ENCODE results near the gene SPEG. TPM values are rescaled to one million over a fixed set of nuclear protein-coding genes. Genes with fewer than 3 reads are reported as not detected.

SPEG gene
- total and polyA plus RNA-seq, 2 donors (not counting 3 experiments of a cell fraction or from before 2014, with no cell fraction given) = 0.84 to 3.5 TPM

- intact Hi-C loops (cut with micrococcal nuclease) (no loop called here), dilution Hi-C loops (cut with MboI; ENCODE audit: extremely low pct_ligation_motif_present, low sequenced_read_pairs) (no loop called here)
- ChIA-PET POLR2A (no interaction called here), CTCF (interaction anchor here (5.0 kb wide), 1 partner anchor 122 kb away, joined by 29 read pairs; no protein-coding TSS in a partner anchor)
- TF ChIP-seq POLR2A (IDR thresholded peaks at IDR 0.05; ENCODE audit: low read depth, low read length) = no peak
- no peak for TF ChIP-seq GATA2 (IDR thresholded peaks at IDR 0.05; ENCODE audit: insufficient read depth, insufficient read length, low read depth, low read length)
- TF ChIP-seq JUN (IDR thresholded peaks at IDR 0.05; ENCODE audit: borderline replicate concordance, insufficient read depth, insufficient read length, low read depth) = no peak
- no peak for TF ChIP-seq MYC (IDR thresholded peaks at IDR 0.05; ENCODE audit: low read depth, low read length)
- TF ChIP-seq EZH2 (IDR thresholded peaks at IDR 0.05; ENCODE audit: borderline replicate concordance, low read depth, low read length, severe bottlenecking) = no peak
- no peak for TF ChIP-seq CTCF (IDR thresholded peaks at IDR 0.05; ENCODE audit: extremely low read depth in 1 of 2, insufficient read depth in 1 of 2, low read depth in 1 of 2, low read length in 2 of 2)
- TF ChIP-seq FOS (IDR thresholded peaks at IDR 0.05; ENCODE audit: borderline replicate concordance, insufficient read depth, low read length) = no peak
- TF ChIP-seq POLR2AphosphoS5 (IDR thresholded peaks at IDR 0.05; ENCODE audit: insufficient read depth, low read depth, low read length) = no peak
- no TSS peak for BruUV-seq (replicated peaks)
- Histone ChIP-seq H3K9me1 (replicated peaks; ENCODE audit: control insufficient read depth, extremely low read depth, insufficient read depth, low read length) (no peaks in the 10 kb centered on the region), H4K20me1 (replicated peaks; ENCODE audit: control insufficient read depth, extremely low read depth, insufficient read depth, low read length) (no peaks in the 10 kb centered on the region), H3K4me3 (replicated peaks in 1 of 3; ENCODE audit: insufficient read depth in 1 of 3, low read depth in 1 of 3, low read length in 3 of 3) (no peak overlapping the region), H3K27me3 (ENCODE audit: control insufficient read depth in 2 of 2, insufficient read depth in 2 of 2, low read length in 2 of 2) (peaks cover 0 to 4% of the 10 kb centered on the region in 2 experiments), H2AFZ (ENCODE audit: low read depth, low read length) (no peak overlapping the region), H3K27ac (ENCODE audit: insufficient read depth, low read depth, low read length) (no peak overlapping the region), H3K79me2 (ENCODE audit: control insufficient read depth, insufficient read depth, low read length) (no peaks in the 10 kb centered on the region), H3K36me3 (ENCODE audit: control insufficient read depth in 2 of 2, extremely low read depth in 1 of 2, insufficient read depth in 2 of 2, low read length in 2 of 2) (no peaks in the 10 kb centered on the region), H3K4me2 (ENCODE audit: insufficient read depth, low read length) (no peak overlapping the region), H3K9ac (replicated peaks; ENCODE audit: extremely low read depth, insufficient read depth, low read length) (no peak overlapping the region), H3K9me3 (replicated peaks; ENCODE audit: control insufficient read depth, insufficient read depth, low read length) (no peaks in the 10 kb centered on the region), H3K4me1 (ENCODE audit: control insufficient read depth, extremely low read depth, insufficient read depth, low read length) (peaks cover 2% of the 10 kb centered on the region)
- DNase-seq (ENCODE audit: low read depth, low spot score) (no peak), FAIRE-seq (no peak)
These were observed 26.4 kb upstream of the SPEG start for GRCh38 chr2:219408204-219408603.
